Parathyroid adenoma (tissue), 2 donors: ENCODE data around the gene STK17B.

Experiments
- H2AFZ ChIP-seq: fragments of 300-600 bp; sonication (generic); one replicate; pipeline ENCODE4 v1.7.0; 2017; ENCODE audit warnings: antibody characterized with exemption, mild to moderate bottlenecking
- H3K27ac ChIP-seq: fragments of 300-600 bp; sonication (generic); one replicate; pipeline ENCODE4 v1.7.0; 2017
- H3K27me3 ChIP-seq: fragments of 300-600 bp; sonication (generic); one replicate; pipeline ENCODE4 v1.7.0; 2017; ENCODE audit warnings: low read length; ENCODE audit not compliant: control insufficient read depth, insufficient read depth
- H3K36me3 ChIP-seq: fragments of 300-600 bp; sonication (generic); one replicate; pipeline ENCODE4 v1.7.0; 2017; ENCODE audit warnings: low read length; ENCODE audit not compliant: control insufficient read depth, insufficient read depth
- H3K4me1 ChIP-seq: fragments of 300-600 bp; sonication (generic); one replicate; pipeline ENCODE4 v1.7.0; 2017; ENCODE audit warnings: control low read depth
- H3K4me2 ChIP-seq: fragments of 300-600 bp; sonication (generic); one replicate; pipeline ENCODE4 v1.7.0; 2017; ENCODE audit warnings: low read length
- H3K4me3 ChIP-seq: fragments of 300-600 bp; sonication (generic); one replicate; pipeline ENCODE4 v1.7.0; 2017; ENCODE audit warnings: low read depth, low read length
- H3K79me2 ChIP-seq: fragments of 300-600 bp; sonication (generic); one replicate; pipeline ENCODE4 v1.7.0; 2017; ENCODE audit warnings: control low read depth
- H3K9ac ChIP-seq: fragments of 300-600 bp; sonication (generic); one replicate; pipeline ENCODE4 v1.7.0; 2017; ENCODE audit warnings: mild to moderate bottlenecking
- H3K9me3 ChIP-seq: fragments of 300-600 bp; sonication (generic); one replicate; pipeline ENCODE4 v1.7.0; 2017; ENCODE audit warnings: low read length; ENCODE audit not compliant: control insufficient read depth
- CTCF ChIP-seq: fragments of 300-600 bp; sonication (generic); IDR thresholded peaks from one replicate; pipeline ENCODE4 v1.7.0; 2017; ENCODE audit warnings: antibody characterized with exemption, mild to moderate bottlenecking
- donor health status: primary hyperparathyroidism.

STK17B gene

GRCh38 chr2:196155575-196155974 lies 15.8 kb downstream of the STK17B start:
- Histone ChIP-seq H2AFZ (no peak overlapping the region), H3K4me1 (no peaks in the 10 kb centered on the region), H3K4me3 (no peak overlapping the region), H3K79me2 (no peaks in the 10 kb centered on the region), H3K9ac (no peak overlapping the region), H3K9me3 (no peaks in the 10 kb centered on the region), H3K27ac (no peak overlapping the region), H3K27me3 (no peaks in the 10 kb centered on the region), H3K4me2 (no peak overlapping the region), H3K36me3 (no peaks in the 10 kb centered on the region)
- TF ChIP-seq CTCF, result no peak

GRCh38 chr2:196153480-196153879 lies 17.9 kb downstream of the STK17B start:
- Histone ChIP-seq H3K9me3 (no peaks in the 10 kb centered on the region), H3K4me3 (no peak overlapping the region), H3K9ac (no peak overlapping the region), H3K27ac (no peak overlapping the region), H2AFZ (no peak overlapping the region), H3K36me3 (no peaks in the 10 kb centered on the region), H3K27me3 (no peaks in the 10 kb centered on the region), H3K4me1 (no peaks in the 10 kb centered on the region), H3K79me2 (no peaks in the 10 kb centered on the region), H3K4me2 (no peak overlapping the region)
- no peak for TF ChIP-seq CTCF

GRCh38 chr2:196149948-196150347 lies 21.4 kb downstream of the STK17B start:
- H3K27ac ChIP-seq, result no peak overlapping the region
- H2AFZ ChIP-seq, result no peak overlapping the region
- no peaks in the 10 kb centered on the region for H3K4me1 ChIP-seq
- H3K4me2 ChIP-seq, result no peak overlapping the region
- H3K36me3 ChIP-seq, result no peaks in the 10 kb centered on the region
- no peak overlapping the region for H3K4me3 ChIP-seq
- no peaks in the 10 kb centered on the region for H3K9me3 ChIP-seq
- no peaks in the 10 kb centered on the region for H3K79me2 ChIP-seq
- no peaks in the 10 kb centered on the region for H3K27me3 ChIP-seq
- no peak for TF ChIP-seq CTCF
- no peak overlapping the region for H3K9ac ChIP-seq

- Histone ChIP-seq H3K27me3 (no peaks in the 10 kb centered on the region), H3K79me2 (no peaks in the 10 kb centered on the region), H3K4me3 (no peak overlapping the region), H3K36me3 (no peaks in the 10 kb centered on the region), H2AFZ (no peak overlapping the region), H3K4me1 (no peaks in the 10 kb centered on the region), H3K9me3 (no peaks in the 10 kb centered on the region), H3K4me2 (no peak overlapping the region), H3K9ac (no peak overlapping the region), H3K27ac (no peak overlapping the region)
- no peak for TF ChIP-seq CTCF
Observed at GRCh38 chr2:196148736-196149135, 22.6 kb downstream of the STK17B start.

GRCh38 chr2:196145256-196145655 lies 26.1 kb downstream of the STK17B start:
- Histone ChIP-seq H2AFZ (no peak overlapping the region), H3K4me3 (no peak overlapping the region), H3K79me2 (no peaks in the 10 kb centered on the region), H3K27ac (no peak overlapping the region), H3K27me3 (no peaks in the 10 kb centered on the region), H3K4me2 (no peak overlapping the region), H3K36me3 (no peaks in the 10 kb centered on the region), H3K9me3 (no peaks in the 10 kb centered on the region), H3K4me1 (no peaks in the 10 kb centered on the region), H3K9ac (no peak overlapping the region)
- TF ChIP-seq CTCF, result no peak
